IMR-90 (cell line): ENCODE measurements around the gene C6orf89. TPM values are rescaled to one million over a fixed set of nuclear protein-coding genes. Genes with fewer than 3 reads are reported as not detected.

Experiments used
- ATAC-seq: fragments of 200-7000 bp; cut with Tn5 transposase; 2 replicates; pipeline ENCODE4 v1.9.1; 2020; ENCODE audit warnings: low read depth, mild to moderate bottlenecking, moderate library complexity
- BruUV-seq: library from RNA; stranded (reverse); fragments of 400-500 nt; replicated peaks from 2 replicates; lab custom pipeline; 2021; lab: Mats Ljungman, UMichigan
- CTCF ChIA-PET: fragments of 300-600 bp; formaldehyde crosslinking; extraction: SDS; loops from one replicate; lab custom pipeline; 2021; ENCODE audit warnings: antibody characterized with exemption; lab: Yijun Ruan, JAX
- POLR2A ChIA-PET: fragments of 300-600 bp; sonication (Branson Sonifier 250); formaldehyde crosslinking; loops from one replicate; lab custom pipeline; 2022; ENCODE audit warnings: antibody characterized with exemption; ENCODE audit not compliant: unreplicated experiment; lab: Charles Lee
- DNase-seq: peaks from one replicate; pipeline ENCODE4 v3.0.0; 2013
- H2AFZ ChIP-seq: replicated peaks from 2 replicates; pipeline ENCODE3; 2013; ENCODE audit warnings: low read length, mild to moderate bottlenecking; ENCODE audit not compliant: poor library complexity
- H2AK5ac ChIP-seq: 2 replicates; pipeline ENCODE4 v1.6.1; 2013; ENCODE audit warnings: low read depth, low read length, inconsistent platforms
- H2AK9ac ChIP-seq: replicated peaks from 2 replicates; pipeline ENCODE3; 2013; ENCODE audit warnings: mild to moderate bottlenecking, low read depth, low read length, moderate library complexity; ENCODE audit not compliant: poor library complexity
- H2BK120ac ChIP-seq: 2 replicates; pipeline ENCODE4 v1.6.1; 2013; ENCODE audit warnings: low read depth, low read length, inconsistent platforms
- H2BK15ac ChIP-seq: 3 replicates; pipeline ENCODE4 v1.6.1; 2013; ENCODE audit warnings: low read depth, low read length, inconsistent platforms
- H2BK20ac ChIP-seq: 2 replicates; pipeline ENCODE4 v1.6.1; 2013; ENCODE audit warnings: low read depth, mild to moderate bottlenecking, inconsistent platforms, low read length, moderate library complexity
- H2BK5ac ChIP-seq: 2 replicates; pipeline ENCODE4 v1.6.1; 2013; ENCODE audit warnings: mild to moderate bottlenecking, low read depth, low read length, inconsistent platforms; ENCODE audit not compliant: poor library complexity, severe bottlenecking
- H3K14ac ChIP-seq: replicated peaks from 2 replicates; pipeline ENCODE4 v1.6.1; 2013; ENCODE audit warnings: low read depth, low read length, inconsistent platforms
- H3K18ac ChIP-seq: 2 replicates; pipeline ENCODE4 v1.6.1; 2013; ENCODE audit warnings: low read depth, low read length, control low read depth
- H3K23ac ChIP-seq: 2 replicates; pipeline ENCODE4 v1.6.1; 2013; ENCODE audit warnings: low read depth, low read length, inconsistent platforms
- H3K27ac ChIP-seq: 2 replicates; pipeline ENCODE4 v1.5.1; 2013; ENCODE audit warnings: mild to moderate bottlenecking, control low read depth, low read length; ENCODE audit not compliant: insufficient read depth
- H3K27me3 ChIP-seq: 2 replicates; pipeline ENCODE4 v1.6.1; 2013; ENCODE audit warnings: low read length; ENCODE audit not compliant: control insufficient read depth, insufficient read depth
- H3K36me3 ChIP-seq: 2 replicates; pipeline ENCODE4 v1.6.1; 2013; ENCODE audit warnings: low read length, mixed read lengths; ENCODE audit not compliant: control insufficient read depth, insufficient read depth
- H3K4ac ChIP-seq: 2 replicates; pipeline ENCODE4 v1.6.1; 2013; ENCODE audit warnings: low read depth, low read length, inconsistent platforms
- H3K4me1 ChIP-seq: 2 replicates; pipeline ENCODE4 v1.6.1; 2013; ENCODE audit warnings: low read length, mixed read lengths; ENCODE audit not compliant: control insufficient read depth, insufficient read depth
- H3K4me2 ChIP-seq: 2 replicates; pipeline ENCODE4 v1.6.1; 2013; ENCODE audit warnings: low read depth, mild to moderate bottlenecking, control low read depth, low read length, moderate library complexity
- H3K4me3 ChIP-seq: 2 replicates; pipeline ENCODE4 v1.5.1; 2013; ENCODE audit warnings: low read depth, mild to moderate bottlenecking, control low read depth, low read length, moderate library complexity; ENCODE audit not compliant: insufficient read depth
- H3K56ac ChIP-seq: 2 replicates; pipeline ENCODE4 v1.6.1; 2013; ENCODE audit warnings: low read length, inconsistent platforms; ENCODE audit not compliant: insufficient read depth; ENCODE audit errors: extremely low read depth
- H3K79me1 ChIP-seq, 2 experiments: 2 replicates each; pipeline ENCODE4 v1.6.1; 2013; ENCODE audit warnings: low read length in 2 of 2, inconsistent platforms in 1 of 2, low read depth in 1 of 2
- H3K9ac ChIP-seq: 2 replicates; pipeline ENCODE4 v1.6.1; 2013; ENCODE audit warnings: low read depth, low read length, control low read depth
- H3K9me1 ChIP-seq: 2 replicates; pipeline ENCODE4 v1.6.1; 2013; ENCODE audit warnings: low read length, inconsistent platforms; ENCODE audit not compliant: insufficient read depth
- H3K9me3 ChIP-seq: 2 replicates; pipeline ENCODE4 v1.6.1; 2013; ENCODE audit warnings: low read length; ENCODE audit not compliant: control insufficient read depth, insufficient read depth
- H4K20me1 ChIP-seq: 2 replicates; pipeline ENCODE4 v1.6.1; 2013; ENCODE audit warnings: low read length, inconsistent platforms; ENCODE audit not compliant: insufficient read depth
- H4K5ac ChIP-seq: 2 replicates; pipeline ENCODE4 v1.6.1; 2013; ENCODE audit warnings: mild to moderate bottlenecking, low read depth, low read length, control low read depth
- H4K8ac ChIP-seq, 2 experiments: 2 replicates each; pipeline ENCODE4 v1.6.1; 2013; ENCODE audit warnings: low read depth in 2 of 2, low read length in 2 of 2, control low read depth in 1 of 2, inconsistent platforms in 1 of 2
- H4K91ac ChIP-seq: 2 replicates; pipeline ENCODE4 v1.6.1; 2013; ENCODE audit warnings: low read depth, low read length, inconsistent platforms; ENCODE audit not compliant: insufficient read depth
- CEBPB ChIP-seq: IDR thresholded peaks from 2 replicates; pipeline ENCODE4 v1.6.1; 2012; ENCODE audit warnings: low read depth, low read length, improper control_type of control experiment
- FOS ChIP-seq: fragments of 150-350 bp; IDR thresholded peaks from 2 replicates; pipeline ENCODE4 v1.6.1; 2016; ENCODE audit warnings: low read depth, low read length
- MAFK ChIP-seq: IDR thresholded peaks from 2 replicates; pipeline ENCODE4 v1.6.1; 2012; ENCODE audit warnings: low read depth, low read length, improper control_type of control experiment
- NFE2L2 ChIP-seq: fragments of 150-350 bp; IDR thresholded peaks from 2 replicates; pipeline ENCODE4 v1.6.1; 2016; ENCODE audit warnings: low read depth, mild to moderate bottlenecking, low read length
- POLR2A ChIP-seq: IDR thresholded peaks from 2 replicates; pipeline ENCODE4 v1.6.1; 2012; ENCODE audit warnings: mild to moderate bottlenecking, low read depth, low read length
- SMC3 ChIP-seq: fragments of 150-350 bp; IDR thresholded peaks from 2 replicates; pipeline ENCODE4 v1.6.1; 2016; ENCODE audit warnings: low read depth, mild to moderate bottlenecking, antibody characterized with exemption, low read length, moderate library complexity
- WGBS, 2 experiments: methylation state at CpG; one replicate each; pipeline versions ENCODE4 v1.1.5 to v1.1.7; 2013; ENCODE audit warnings: missing lambda C conversion rate in 2 of 2; ENCODE audit not compliant: insufficient read length in 1 of 2; ENCODE audit errors: extremely low coverage in 2 of 2; 5-methylcytosine and 5-hydroxymethylcytosine counted together
- dilution Hi-C: fragments of 300-500 bp; cut with HindIII; formaldehyde crosslinking; loops from one replicate; pipeline ENCODE4 v1.14.3; 2018; ENCODE audit warnings: low sequenced_read_pairs; ENCODE audit not compliant: unreplicated experiment
- in situ Hi-C: fragments of 300-500 bp; cut with MboI; formaldehyde crosslinking; loops from 3 replicates; pipeline ENCODE4 v1.14.3; 2019; ENCODE audit warnings: low sequenced_read_pairs, inconsistent platforms, mixed read lengths
- intact Hi-C: fragments of 100-400 bp; cut with micrococcal nuclease; formaldehyde crosslinking; loops from 2 replicates; pipeline ENCODE4 v1.10.0; 2022
- polyA plus RNA-seq, 3 experiments: library from polyadenylated mRNA; depleted of rRNA; stranded (reverse); fragments of >200 nt; gene quantifications; 2 replicates each; pipeline ENCODE4 v1.2.3, GENCODE V29; 2012; ENCODE audit warnings: low replicate concordance in 1 of 3
- total RNA-seq: library from RNA; depleted of rRNA; stranded (reverse); fragments of >200 nt; gene quantifications from 2 replicates; pipeline ENCODE4 v1.2.3, GENCODE V29; 2012

C6orf89 gene
- total and polyA plus RNA-seq, 2 of the 4 experiments (the other 2 are of a cell fraction): 30.8 to 52.3 TPM

DNA sequence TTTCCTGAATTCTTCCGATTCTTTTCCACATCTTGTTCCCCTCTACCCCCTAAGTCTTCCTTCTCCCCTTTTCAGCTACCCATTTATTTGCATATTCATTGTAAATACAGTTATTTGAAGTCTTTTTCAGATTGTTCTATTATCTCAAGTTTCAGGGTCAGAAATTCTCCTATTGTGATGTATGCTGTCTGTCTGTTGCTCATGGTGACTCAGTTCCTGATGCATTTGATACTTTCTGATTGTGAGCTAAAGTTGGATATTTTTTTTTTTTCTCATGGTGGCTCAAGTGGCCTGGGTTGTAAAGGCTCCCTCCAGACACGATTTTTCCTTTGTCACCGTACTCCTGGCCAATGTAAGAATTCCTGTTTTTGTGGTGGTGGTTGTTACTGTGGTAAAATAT is 63.9 kb downstream of the C6orf89 start:
- Histone ChIP-seq H3K9ac (no peak overlapping the region), H3K36me3 (no peaks in the 10 kb centered on the region), H3K14ac (peak overlapping the region; percentile 49), H2AFZ (peak overlapping the region; percentile 48), H2BK20ac (peak overlapping the region; percentile 79; the same call in 1 of the 2 replicates), H4K5ac (peak overlapping the region; percentile 62; the same call in 1 of the 2 replicates), H2AK9ac (no peak overlapping the region), H2BK15ac (peak overlapping the region; percentile 51; the same call in 1 of the 3 replicates), H3K27me3 (no peaks in the 10 kb centered on the region), H3K79me1 (no peaks in the 10 kb centered on the region), H2AK5ac (peak overlapping the region; percentile 92; the same call in 1 of the 2 replicates), H3K4me3 (no peak overlapping the region), H3K4me1 (peaks cover 5% of the 10 kb centered on the region; the same call in 1 of the 2 replicates), H2BK5ac (peak overlapping the region; percentile 52), H3K27ac (no peak overlapping the region), H3K18ac (peak overlapping the region; percentile 70; the same call in 1 of the 2 replicates), H4K8ac (peak overlapping the region in 1 of 2 experiments; percentile 68; a peak in 1 of 4 replicates), H2BK120ac (peak overlapping the region; percentile 88), H3K9me1 (no peaks in the 10 kb centered on the region), H3K4me2 (no peak overlapping the region; the same call in 1 of the 2 replicates), H3K56ac (no peak overlapping the region), H4K20me1 (no peaks in the 10 kb centered on the region), H3K23ac (peak overlapping the region; percentile 8; the same call in 1 of the 2 replicates), H3K9me3 (no peaks in the 10 kb centered on the region), H3K4ac (peak overlapping the region; percentile 65; the same call in 1 of the 2 replicates), H4K91ac (peak overlapping the region; percentile 59; the same call in 1 of the 2 replicates)
- ATAC-seq: peak; percentile 54
- peak; percentile 85 for DNase-seq
- no TSS peak for BruUV-seq
- in situ Hi-C loops (no loop called here), dilution Hi-C loops (no loop called here), intact Hi-C loops (no loop called here)
- no CpG with 5 or more reads among the region's 3 CpGs for WGBS, 2 experiments
- TF ChIP-seq FOS (peak; percentile 51; the same call in 1 of the 2 replicates), MAFK (no peak), POLR2A (no peak), SMC3 (no peak), NFE2L2 (no peak), CEBPB (no peak)
- ChIA-PET CTCF (interaction anchor here (0.6 kb wide), 1 partner anchor 10 kb away, joined by 5 read pairs; no protein-coding TSS in a partner anchor), POLR2A (no interaction called here)
